ENCODE measurements around the gene LRRC14B. TPM values are rescaled to one million over a fixed set of nuclear protein-coding genes. Genes with fewer than 3 reads are reported as not detected.
"Not testable (repeated sequence)": the region's sequence is repeated elsewhere in the genome, so short reads cannot be mapped to it uniquely, and the experiment has no call there.

The LRRC14B gene
- total and polyA plus RNA-seq, 10 donors: 0.10 TPM; not detected in 9

- intact Hi-C loops (cut with DNase I; ENCODE audit: low total_unique reads): no loop called here
Measured at GRCh38 chr5:219991-220390, 28.7 kb downstream of the LRRC14B start.

GRCh38 chr5:222951-223715 is 31.8 kb downstream of the LRRC14B start:
- H3K9me3 ChIP-seq; DNase-seq; intact Hi-C loops (cut with DNase I; ENCODE audit: low total_unique reads); H3K27me3 ChIP-seq (replicated peaks in 1 of 7); H3K4me3 ChIP-seq: not testable (repeated sequence)
- Histone ChIP-seq H3K4me1 (peaks cover 20 to 54% (median 50%) of the 10 kb centered on the region in 6 donors), H3K36me3 (peaks cover 7 to 47% (median 44%) of the 10 kb centered on the region in 6 donors), H3K27ac (peak overlapping the region in 4 of 8 donors; percentile 13 to 46 (median 26))
- WGBS, 5 donors: 24 to 46% (median 35%) methylated on average over 6 of the region's 6 CpGs

More at GRCh38 chr5:219991-220390, 28.7 kb downstream of the LRRC14B start:
- WGBS, 5 donors: 6 to 13% (median 9%) methylated on average over 4 of the region's 4 CpGs
- H3K36me3 ChIP-seq: peaks cover 2 to 18% (median 13%) of the 10 kb centered on the region in 6 donors
- no peaks in the 10 kb centered on the region for H3K9me3 ChIP-seq
- no peaks in the 10 kb centered on the region for H3K27me3 ChIP-seq (replicated peaks in 1 of 7)
- H3K27ac ChIP-seq: peak overlapping the region; percentile 78 to 97 (median 92)
- TF ChIP-seq POLR2A (IDR thresholded peaks at IDR 0.05) (no peak), POLR2AphosphoS5 (IDR thresholded peaks at IDR 0.05) (no peak), CTCF (IDR thresholded peaks at IDR 0.05 in 8 of 11, conservative IDR thresholded peaks at IDR 0.05 in 3 of 11) (no peak)
- no peak for DNase-seq
- peak overlapping the region; percentile 82 to 98 (median 88) for H3K4me3 ChIP-seq
- peaks cover 20 to 74% (median 62%) of the 10 kb centered on the region in 6 donors for H3K4me1 ChIP-seq

- WGBS, 5 donors: 72 to 88% (median 86%) methylated on average over 6 of the region's 6 CpGs
- TF ChIP-seq CTCF (IDR thresholded peaks at IDR 0.05 in 8 of 11, conservative IDR thresholded peaks at IDR 0.05 in 3 of 11) (no peak), POLR2A (IDR thresholded peaks at IDR 0.05) (no peak)
- peaks cover 7 to 53% (median 50%) of the 10 kb centered on the region in 6 donors for H3K36me3 ChIP-seq
- no peaks in the 10 kb centered on the region for H3K9me3 ChIP-seq
- intact Hi-C loops (cut with DNase I; ENCODE audit: low total_unique reads): no loop called here
- DNase-seq: no peak
- peaks cover 20 to 53% (median 50%) of the 10 kb centered on the region in 6 donors for H3K4me1 ChIP-seq
- H3K27me3 ChIP-seq (replicated peaks in 1 of 7): no peaks in the 10 kb centered on the region
- no peak overlapping the region for H3K4me3 ChIP-seq
- H3K27ac ChIP-seq: no peak overlapping the region
Measured at GRCh38 chr5:223791-224190, 32.5 kb downstream of the LRRC14B start.

- WGBS, 5 donors: 95 to 97% (median 96%) methylated on average over 14 of the region's 14 CpGs
- DNase-seq: no peak
- Histone ChIP-seq H3K4me3 (no peak overlapping the region), H3K27me3 (replicated peaks in 1 of 7) (no peaks in the 10 kb centered on the region), H3K27ac (no peak overlapping the region), H3K36me3 (peaks cover 7 to 69% (median 62%) of the 10 kb centered on the region in 6 donors), H3K4me1 (peaks cover 16 to 38% (median 35%) of the 10 kb centered on the region in 6 donors), H3K9me3 (no peaks in the 10 kb centered on the region)
- TF ChIP-seq POLR2AphosphoS5 (IDR thresholded peaks at IDR 0.05): peak in 1 of 3 donors; percentile 22
- no peak for TF ChIP-seq CTCF (IDR thresholded peaks at IDR 0.05 in 8 of 11, conservative IDR thresholded peaks at IDR 0.05 in 3 of 11)
- intact Hi-C loops (cut with DNase I; ENCODE audit: low total_unique reads): no loop called here
Measured at GRCh38 chr5:225334-225733, 34.0 kb downstream of the LRRC14B start.

All from spleen (tissue), 11 donors.